Caco-2 (cell line): ENCODE measurements around the gene PDSS2. TPM values are rescaled to one million over a fixed set of nuclear protein-coding genes. Genes with fewer than 3 reads are reported as not detected.

Experiments used
- BruUV-seq: library from RNA; stranded (reverse); fragments of 400-500 nt; replicated peaks from 2 replicates; lab custom pipeline; 2021; lab: Mats Ljungman, UMichigan
- CTCF ChIA-PET: fragments of 300-600 bp; sonication (Branson Sonifier 250); formaldehyde crosslinking; loops from one replicate; lab custom pipeline; 2022; ENCODE audit warnings: antibody characterized with exemption; lab: Charles Lee
- POLR2A ChIA-PET: fragments of 300-600 bp; sonication (Branson Sonifier 250); formaldehyde crosslinking; loops from one replicate; lab custom pipeline; 2022; ENCODE audit warnings: antibody characterized with exemption; lab: Charles Lee
- DNase-seq, 2 experiments: peaks; one replicate each; pipeline versions ENCODE4 v3.0.0 to v3.0.0-alpha.2; 2020 to 2022
- H3K27me3 ChIP-seq: replicated peaks from 2 replicates; pipeline ENCODE4 v1.6.0; 2011; ENCODE audit warnings: low read length; ENCODE audit not compliant: control insufficient read depth, insufficient read depth
- H3K36me3 ChIP-seq: 2 replicates; pipeline ENCODE4 v1.5.1; 2011; ENCODE audit warnings: low read length; ENCODE audit not compliant: control insufficient read depth, insufficient read depth
- H3K4me1 ChIP-seq: fragments of 250-450 bp; sonication (Bioruptor Pico); 2 replicates; pipeline ENCODE4 v1.5.1; 2020; ENCODE audit warnings: mild to moderate bottlenecking
- H3K4me3 ChIP-seq: 2 replicates; pipeline ENCODE4 v1.5.1; 2011; ENCODE audit warnings: low read depth, mild to moderate bottlenecking, control low read depth, low read length
- H3K9me3 ChIP-seq: fragments of 250-450 bp; sonication (Bioruptor Pico); 2 replicates; pipeline ENCODE4 v1.5.1; 2020; ENCODE audit warnings: mild to moderate bottlenecking, moderate library complexity
- H3K27ac Mint-ChIP-seq: one replicate; pipeline ENCODE4 v1.8.0; 2022; ENCODE audit warnings: mixed read lengths; ENCODE audit not compliant: unreplicated experiment
- H3K27me3 Mint-ChIP-seq: one replicate; pipeline ENCODE4 v1.8.0; 2022; ENCODE audit warnings: mixed read lengths; ENCODE audit not compliant: insufficient read depth, unreplicated experiment
- H3K36me3 Mint-ChIP-seq: one replicate; pipeline ENCODE4 v1.8.0; 2022; ENCODE audit warnings: mild to moderate bottlenecking, mixed read lengths; ENCODE audit not compliant: insufficient read depth, unreplicated experiment
- H3K4me1 Mint-ChIP-seq: one replicate; pipeline ENCODE4 v1.8.0; 2022; ENCODE audit warnings: low read depth, mixed read lengths; ENCODE audit not compliant: unreplicated experiment
- H3K4me3 Mint-ChIP-seq: one replicate; pipeline ENCODE4 v1.8.0; 2022; ENCODE audit warnings: mild to moderate bottlenecking, moderate library complexity, mixed read lengths; ENCODE audit not compliant: unreplicated experiment
- H3K9me3 Mint-ChIP-seq: one replicate; pipeline ENCODE4 v1.8.0; 2022; ENCODE audit warnings: mixed read lengths; ENCODE audit not compliant: unreplicated experiment
- intact Hi-C: fragments of 100-400 bp; cut with micrococcal nuclease; formaldehyde crosslinking; loops from one replicate; pipeline ENCODE4 v1.10.0; 2022; ENCODE audit not compliant: unreplicated experiment
- total RNA-seq: library from RNA; stranded (reverse); gene quantifications from 2 replicates; pipeline ENCODE4 v1.2.3, GENCODE V29; 2022
- TF ChIP-seq, protein P1 (sequence below), 2 experiments: fragments of 200-600 bp in 1 of 2; IDR thresholded peaks; 1 replicate in 1 of 2; 2 replicates in 1 of 2; pipeline versions ENCODE4 v1.5.1 to v1.8.0; 2011 to 2022; ENCODE audit warnings: antibody characterized with exemption in 1 of 2, control low read depth in 1 of 2, inconsistent platforms in 1 of 2, low read depth in 1 of 2, low read length in 1 of 2, mild to moderate bottlenecking in 1 of 2, moderate library complexity in 1 of 2; ENCODE audit not compliant: insufficient read depth in 1 of 2, severe bottlenecking in 1 of 2, unreplicated experiment in 1 of 2

The PDSS2 gene
- total RNA-seq, 1 experiment from 2014 or later = 10.3 TPM

DNA sequence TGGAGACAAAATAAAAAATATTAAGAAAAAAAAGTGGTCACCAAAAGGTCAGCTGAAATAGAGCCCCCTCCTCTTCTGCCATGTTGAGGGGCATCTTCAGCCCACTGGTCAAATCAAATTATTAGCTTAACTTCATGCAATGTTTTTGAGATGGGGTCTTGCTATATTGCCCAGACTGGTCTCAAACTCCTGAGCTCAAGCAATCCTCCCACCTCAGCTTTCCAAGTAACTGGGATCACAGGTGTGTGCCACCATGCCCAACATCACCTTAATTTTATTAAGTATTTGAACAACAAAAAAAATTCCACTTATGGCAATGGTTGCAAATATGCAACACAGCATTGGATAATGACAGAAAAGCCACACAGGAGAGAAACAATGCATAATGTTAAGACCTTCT is 244.7 kb downstream of the PDSS2 start:
- no peak for DNase-seq
- H3K9me3 ChIP-seq = no peaks in the 10 kb centered on the region
- peaks cover 8% of the 10 kb centered on the region for H3K4me1 Mint-ChIP-seq
- intact Hi-C loops = no loop called here
- ChIA-PET POLR2A (no interaction called here), CTCF (no interaction called here)
- H3K27ac Mint-ChIP-seq = no peak overlapping the region
- no TSS peak for BruUV-seq
- H3K36me3 ChIP-seq = no peaks in the 10 kb centered on the region
- no peak overlapping the region for H3K4me3 ChIP-seq
- no peaks in the 10 kb centered on the region for H3K27me3 Mint-ChIP-seq
- TF ChIP-seq, protein P1, sequence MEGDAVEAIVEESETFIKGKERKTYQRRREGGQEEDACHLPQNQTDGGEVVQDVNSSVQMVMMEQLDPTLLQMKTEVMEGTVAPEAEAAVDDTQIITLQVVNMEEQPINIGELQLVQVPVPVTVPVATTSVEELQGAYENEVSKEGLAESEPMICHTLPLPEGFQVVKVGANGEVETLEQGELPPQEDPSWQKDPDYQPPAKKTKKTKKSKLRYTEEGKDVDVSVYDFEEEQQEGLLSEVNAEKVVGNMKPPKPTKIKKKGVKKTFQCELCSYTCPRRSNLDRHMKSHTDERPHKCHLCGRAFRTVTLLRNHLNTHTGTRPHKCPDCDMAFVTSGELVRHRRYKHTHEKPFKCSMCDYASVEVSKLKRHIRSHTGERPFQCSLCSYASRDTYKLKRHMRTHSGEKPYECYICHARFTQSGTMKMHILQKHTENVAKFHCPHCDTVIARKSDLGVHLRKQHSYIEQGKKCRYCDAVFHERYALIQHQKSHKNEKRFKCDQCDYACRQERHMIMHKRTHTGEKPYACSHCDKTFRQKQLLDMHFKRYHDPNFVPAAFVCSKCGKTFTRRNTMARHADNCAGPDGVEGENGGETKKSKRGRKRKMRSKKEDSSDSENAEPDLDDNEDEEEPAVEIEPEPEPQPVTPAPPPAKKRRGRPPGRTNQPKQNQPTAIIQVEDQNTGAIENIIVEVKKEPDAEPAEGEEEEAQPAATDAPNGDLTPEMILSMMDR (IDR thresholded peaks at IDR 0.05; ENCODE audit: insufficient read depth in 1 of 2, low read depth in 1 of 2, low read length in 1 of 2, severe bottlenecking in 1 of 2, unreplicated experiment in 1 of 2) = no peak
- H3K4me1 ChIP-seq = peaks cover 13% of the 10 kb centered on the region; the same call in 1 of the 2 replicates
- no peaks in the 10 kb centered on the region for H3K9me3 Mint-ChIP-seq
- H3K27me3 ChIP-seq = no peaks in the 10 kb centered on the region
- H3K36me3 Mint-ChIP-seq = no peaks in the 10 kb centered on the region
- no peak overlapping the region for H3K4me3 Mint-ChIP-seq

DNA sequence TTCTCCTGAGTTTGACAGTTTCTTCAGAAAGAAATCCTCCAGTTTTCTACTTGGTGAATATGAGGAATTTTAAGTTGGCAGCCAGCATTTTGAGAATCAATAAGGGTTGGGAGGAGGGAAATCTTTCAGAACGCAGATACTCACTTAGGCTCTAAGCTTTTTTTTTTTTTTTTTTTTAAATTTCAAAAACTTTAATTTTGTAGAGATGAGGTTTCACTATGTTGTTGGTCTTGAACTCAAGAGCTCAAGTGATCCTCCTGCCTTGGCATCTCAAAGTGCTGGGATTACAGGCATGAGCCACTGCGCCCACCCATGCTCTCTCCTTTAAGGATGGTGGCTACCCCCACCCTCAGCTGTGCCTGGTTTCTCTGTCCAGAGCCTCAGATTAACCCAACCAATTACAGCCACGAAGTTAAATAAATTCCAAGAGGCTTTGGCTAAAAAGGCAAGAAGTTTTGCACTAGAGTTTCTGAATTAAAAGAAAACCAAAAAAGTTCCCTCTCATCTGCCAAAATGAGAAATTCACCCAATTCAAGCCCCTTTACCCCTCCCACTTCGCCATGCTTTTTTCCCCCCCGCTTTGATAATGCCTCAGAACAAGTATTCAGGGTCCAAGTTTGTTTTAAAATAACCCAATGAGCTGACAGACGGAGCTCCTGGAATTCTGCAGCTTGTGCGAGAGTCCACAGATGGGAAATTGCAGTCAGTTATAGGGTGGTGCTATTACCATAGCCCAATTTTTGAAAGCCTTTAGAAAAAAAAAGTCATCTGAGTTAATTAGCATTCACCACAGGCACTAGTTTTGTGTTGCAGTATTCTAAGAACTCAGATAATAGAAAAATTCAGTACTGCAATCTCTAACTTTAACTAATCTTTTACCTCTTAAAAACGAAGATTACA is 249.7 kb downstream of the PDSS2 start:
- intact Hi-C loops = no loop called here
- no peaks in the 10 kb centered on the region for H3K27me3 Mint-ChIP-seq
- BruUV-seq = no TSS peak
- H3K4me1 ChIP-seq = 0 out of 2 replicates have a peak, but pooled peaks cover 7% of the 10 kb centered on the region
- H3K27ac Mint-ChIP-seq = no peak overlapping the region
- DNase-seq = no peak
- POLR2A ChIA-PET = interaction anchor here (0.6 kb wide), 1 partner anchor 66 kb away, joined by 3 read pairs; no protein-coding TSS in a partner anchor
- H3K4me1 Mint-ChIP-seq = no peaks in the 10 kb centered on the region
- no peaks in the 10 kb centered on the region for H3K9me3 ChIP-seq
- peaks cover 1% of the 10 kb centered on the region for H3K36me3 Mint-ChIP-seq
- no peaks in the 10 kb centered on the region for H3K27me3 ChIP-seq
- no peaks in the 10 kb centered on the region for H3K36me3 ChIP-seq
- CTCF ChIA-PET = no interaction called here
- peaks cover 4% of the 10 kb centered on the region for H3K9me3 Mint-ChIP-seq
- no peak overlapping the region for H3K4me3 ChIP-seq
- TF ChIP-seq, protein P1 (IDR thresholded peaks at IDR 0.05; ENCODE audit: insufficient read depth in 1 of 2, low read depth in 1 of 2, low read length in 1 of 2, severe bottlenecking in 1 of 2, unreplicated experiment in 1 of 2) = no peak
- no peak overlapping the region for H3K4me3 Mint-ChIP-seq

DNA sequence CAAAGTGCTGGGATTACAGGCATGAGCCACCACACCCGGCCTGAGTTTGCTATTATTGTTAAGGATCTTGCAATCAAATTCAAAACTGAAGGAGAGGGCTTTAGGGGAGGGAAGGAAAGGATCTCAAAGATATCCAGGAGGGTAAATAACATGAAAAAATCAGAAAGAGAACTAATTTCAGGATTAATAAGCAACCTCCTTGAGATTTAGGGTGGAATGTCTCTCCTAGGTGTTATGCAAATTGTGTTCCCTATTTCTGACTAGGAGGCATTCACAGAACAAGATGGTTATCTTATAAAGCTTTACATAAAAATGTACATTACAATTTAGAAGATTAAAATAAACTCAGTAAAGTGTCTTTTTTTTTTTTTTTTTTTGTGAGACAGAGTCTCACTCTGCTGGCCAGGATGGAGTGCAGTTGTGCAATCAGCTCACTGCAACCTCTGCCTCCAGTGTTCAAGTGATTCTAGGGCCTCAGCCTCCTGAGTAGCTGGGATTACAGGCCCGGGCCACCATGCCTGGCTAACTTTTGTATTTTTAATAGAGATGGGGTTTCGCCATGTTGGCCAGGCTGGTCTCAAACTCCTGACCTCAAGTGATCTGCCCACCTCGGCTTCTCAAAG is 252.0 kb downstream of the PDSS2 start:
- no peaks in the 10 kb centered on the region for H3K36me3 ChIP-seq
- POLR2A ChIA-PET = no interaction called here
- Mint-ChIP-seq H3K4me3 (no peak overlapping the region), H3K36me3 (peaks cover 6% of the 10 kb centered on the region), H3K9me3 (peaks cover 11% of the 10 kb centered on the region), H3K4me1 (no peaks in the 10 kb centered on the region), H3K27me3 (no peaks in the 10 kb centered on the region), H3K27ac (no peak overlapping the region)
- no TSS peak for BruUV-seq
- H3K4me1 ChIP-seq = peaks cover 7% of the 10 kb centered on the region; the same call in 1 of the 2 replicates
- CTCF ChIA-PET = no interaction called here
- no peak for DNase-seq
- no peaks in the 10 kb centered on the region for H3K27me3 ChIP-seq
- TF ChIP-seq, protein P1 (IDR thresholded peaks at IDR 0.05; ENCODE audit: insufficient read depth in 1 of 2, low read depth in 1 of 2, low read length in 1 of 2, severe bottlenecking in 1 of 2, unreplicated experiment in 1 of 2) = no peak
- intact Hi-C loops = no loop called here
- no peak overlapping the region for H3K4me3 ChIP-seq
- H3K9me3 ChIP-seq = no peaks in the 10 kb centered on the region
